ENCODE data around the gene MDC1. TPM values are rescaled to one million over a fixed set of nuclear protein-coding genes. Genes with fewer than 3 reads are reported as not detected.

MDC1 gene
- total and polyA plus RNA-seq, 2 of the 13 experiments (the other 11 are each of a cell fraction or from before 2014, with no cell fraction given): 8.4 to 14.0 TPM

DNA sequence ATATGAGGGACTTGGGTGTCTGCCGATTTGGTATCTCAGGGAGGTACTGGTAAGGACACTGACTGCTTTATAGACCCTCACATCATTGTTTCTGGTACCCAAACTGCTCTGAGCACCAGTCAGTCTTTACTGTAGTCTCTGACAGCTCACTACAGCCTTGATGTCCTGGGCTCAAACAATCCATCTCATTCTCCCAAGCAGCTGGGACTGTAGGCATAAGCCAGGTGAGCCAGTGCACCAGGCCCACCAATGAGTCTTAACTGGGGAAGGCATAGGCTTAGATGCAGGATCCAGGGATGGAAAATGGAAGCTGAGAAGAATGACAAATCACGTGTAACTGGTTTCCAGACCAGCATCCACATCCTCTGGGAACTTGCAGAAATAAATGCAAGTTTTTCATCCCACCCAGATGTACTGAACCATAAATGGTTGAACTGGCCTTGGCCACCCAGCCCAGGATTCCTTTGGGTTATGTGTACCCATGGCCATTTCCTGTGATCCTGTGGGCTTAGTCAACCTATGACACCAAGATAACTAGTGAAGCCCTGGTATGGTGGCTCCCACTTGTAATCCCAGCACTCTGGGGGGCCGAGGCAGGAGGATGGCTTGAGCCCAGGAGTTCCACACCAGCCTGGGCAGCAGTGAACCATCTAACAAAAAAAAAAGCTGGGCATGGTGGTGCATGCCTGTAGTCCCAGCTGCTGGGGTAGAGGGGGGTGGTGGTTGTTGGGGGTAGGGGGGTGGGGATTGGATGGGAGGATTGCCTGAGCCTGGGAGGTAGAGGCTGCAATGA lies 8.8 kb upstream of the MDC1 start (continued):
- TF ChIP-seq, protein P1, sequence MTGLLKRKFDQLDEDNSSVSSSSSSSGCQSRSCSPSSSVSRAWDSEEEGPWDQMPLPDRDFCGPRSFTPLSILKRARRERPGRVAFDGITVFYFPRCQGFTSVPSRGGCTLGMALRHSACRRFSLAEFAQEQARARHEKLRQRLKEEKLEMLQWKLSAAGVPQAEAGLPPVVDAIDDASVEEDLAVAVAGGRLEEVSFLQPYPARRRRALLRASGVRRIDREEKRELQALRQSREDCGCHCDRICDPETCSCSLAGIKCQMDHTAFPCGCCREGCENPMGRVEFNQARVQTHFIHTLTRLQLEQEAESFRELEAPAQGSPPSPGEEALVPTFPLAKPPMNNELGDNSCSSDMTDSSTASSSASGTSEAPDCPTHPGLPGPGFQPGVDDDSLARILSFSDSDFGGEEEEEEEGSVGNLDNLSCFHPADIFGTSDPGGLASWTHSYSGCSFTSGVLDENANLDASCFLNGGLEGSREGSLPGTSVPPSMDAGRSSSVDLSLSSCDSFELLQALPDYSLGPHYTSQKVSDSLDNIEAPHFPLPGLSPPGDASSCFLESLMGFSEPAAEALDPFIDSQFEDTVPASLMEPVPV (CRISPR knock-in tag; IDR thresholded peaks at IDR 0.05): no peak; the same call in 1 of the 2 replicates
- TF ChIP-seq ZFP91 (CRISPR knock-in tag; IDR thresholded peaks at IDR 0.05; ENCODE audit: borderline replicate concordance) (no peak; the same call in 1 of the 2 replicates), ZNF136 (CRISPR knock-in tag; IDR thresholded peaks at IDR 0.05; ENCODE audit: low read depth) (no peak), TGIF2 (CRISPR knock-in tag; IDR thresholded peaks at IDR 0.05) (no peak), HNRNPLL (IDR thresholded peaks at IDR 0.05; ENCODE audit: low read depth, low read length, poor library complexity, severe bottlenecking) (no peak), FOXC1 (CRISPR knock-in tag; IDR thresholded peaks at IDR 0.05; ENCODE audit: borderline replicate concordance) (peak; percentile 41; the same call in 1 of the 2 replicates), SIN3B (IDR thresholded peaks at IDR 0.05; ENCODE audit: low read length) (no peak), ZNF326 (CRISPR knock-in tag; IDR thresholded peaks at IDR 0.05; ENCODE audit: borderline replicate concordance) (no peak), SOX5 (CRISPR knock-in tag; IDR thresholded peaks at IDR 0.05; ENCODE audit: borderline replicate concordance) (0 out of 2 replicates have a peak, but pooled peaks have one; percentile 13), ZGPAT (CRISPR knock-in tag; IDR thresholded peaks at IDR 0.05) (0 out of 2 replicates have a peak, but pooled peaks have one; percentile 26), ZNF747 (CRISPR knock-in tag; IDR thresholded peaks at IDR 0.05; ENCODE audit: borderline replicate concordance) (no peak), MBD4 (IDR thresholded peaks at IDR 0.05; ENCODE audit: borderline replicate concordance, low read length) (peak; percentile 92), NPAS2 (CRISPR knock-in tag; IDR thresholded peaks at IDR 0.05; ENCODE audit: borderline replicate concordance) (no peak), BATF2 (CRISPR knock-in tag; IDR thresholded peaks at IDR 0.05) (0 out of 2 replicates have a peak, but pooled peaks have one; percentile 32), ZNF235 (CRISPR knock-in tag; IDR thresholded peaks at IDR 0.05; ENCODE audit: borderline replicate concordance) (no peak), ZSCAN31 (CRISPR knock-in tag; IDR thresholded peaks at IDR 0.05; ENCODE audit: low read depth) (0 out of 2 replicates have a peak, but pooled peaks have one; percentile 53), ZNF207 (IDR thresholded peaks at IDR 0.05; ENCODE audit: borderline replicate concordance) (no peak), ZC3H13 (CRISPR knock-in tag; IDR thresholded peaks at IDR 0.05) (peak; percentile 100), ZNF672 (CRISPR knock-in tag; IDR thresholded peaks at IDR 0.05) (peak; percentile 21; the same call in 1 of the 2 replicates), CENPBD1 (CRISPR knock-in tag; IDR thresholded peaks at IDR 0.05; ENCODE audit: borderline replicate concordance, low read depth) (no peak)
- TF ChIP-seq, protein P2, sequence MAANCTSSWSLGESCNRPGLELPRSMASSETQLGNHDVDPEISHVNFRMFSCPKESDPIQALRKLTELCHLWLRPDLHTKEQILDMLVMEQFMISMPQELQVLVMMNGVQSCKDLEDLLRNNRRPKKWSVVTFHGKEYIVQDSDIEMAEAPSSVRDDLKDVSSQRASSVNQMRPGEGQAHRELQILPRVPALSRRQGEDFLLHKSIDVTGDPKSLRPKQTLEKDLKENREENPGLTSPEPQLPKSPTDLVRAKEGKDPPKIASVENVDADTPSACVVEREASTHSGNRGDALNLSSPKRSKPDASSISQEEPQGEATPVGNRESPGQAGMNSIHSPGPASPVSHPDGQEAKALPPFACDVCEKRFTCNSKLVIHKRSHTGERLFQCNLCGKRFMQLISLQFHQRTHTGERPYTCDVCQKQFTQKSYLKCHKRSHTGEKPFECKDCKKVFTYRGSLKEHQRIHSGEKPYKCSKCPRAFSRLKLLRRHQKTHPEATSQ (CRISPR knock-in tag; IDR thresholded peaks at IDR 0.05; ENCODE audit: borderline replicate concordance): no peak

All from HepG2 (cell line).